HepG2 (cell line): ENCODE measurements around the gene MGAT4C. TPM values are rescaled to one million over a fixed set of nuclear protein-coding genes. Genes with fewer than 3 reads are reported as not detected.

Experiments used
- ATAC-seq: fragments of 200-7000 bp; cut with Tn5 transposase; 3 replicates; pipeline ENCODE4 v1.9.1; 2020; ENCODE audit warnings: mild to moderate bottlenecking, moderate library complexity
- BruUV-seq: library from RNA; stranded (reverse); fragments of 400-500 nt; replicated peaks from 2 replicates; lab custom pipeline; 2021; lab: Mats Ljungman, UMichigan
- CTCF ChIA-PET: fragments of 300-600 bp; formaldehyde crosslinking; extraction: SDS; loops from one replicate; lab custom pipeline; 2021; ENCODE audit warnings: low total read pairs, inconsistent platforms, low intra/inter-chr PET ratio; lab: Yijun Ruan, JAX
- POLR2A ChIA-PET: fragments of 350-600 bp; sonication (Branson Sonifier 250); formaldehyde crosslinking; loops from one replicate; lab custom pipeline; 2020; ENCODE audit warnings: antibody characterized with exemption, inconsistent platforms; lab: Yijun Ruan, JAX
- DNase-seq: peaks from one replicate; pipeline ENCODE4 v3.0.0-alpha.2; 2015; ENCODE audit warnings: low spot score
- FAIRE-seq: peaks from 3 replicates; lab custom pipeline; 2011; peaks lifted over from hg19 to GRCh38; lab: Jason Lieb, UNC
- H2AFZ ChIP-seq: one replicate; pipeline ENCODE4 v1.6.1; 2011; ENCODE audit warnings: low read length, inconsistent platforms
- H3K27ac ChIP-seq: fragments of 300-600 bp; 3 replicates; pipeline ENCODE4 v1.8.0; 2011; ENCODE audit warnings: mixed run types, mild to moderate bottlenecking, mixed read lengths, low read length, inconsistent platforms; ENCODE audit not compliant: insufficient read depth; ENCODE audit errors: extremely low read length
- H3K27me3 ChIP-seq, 2 experiments: fragments of 200-600 bp in 1 of 2; 2 replicates in 1 of 2; 3 replicates in 1 of 2; pipeline versions ENCODE4 v1.6.0 to v1.8.0; 2011; ENCODE audit warnings: low read length in 2 of 2, mild to moderate bottlenecking in 2 of 2, moderate library complexity in 2 of 2, inconsistent platforms in 1 of 2; ENCODE audit not compliant: insufficient read depth in 2 of 2, control insufficient read depth in 1 of 2
- H3K36me3 ChIP-seq, 2 experiments: fragments of 200-600 bp in 1 of 2; replicated peaks in 1 of 2; 2 replicates in 1 of 2; 3 replicates in 1 of 2; pipeline versions ENCODE4 v1.5.1 to v1.8.0; 2011; ENCODE audit warnings: low read length in 2 of 2, inconsistent platforms in 1 of 2; ENCODE audit not compliant: insufficient read depth in 2 of 2, control insufficient read depth in 1 of 2
- H3K4me1 ChIP-seq: 2 replicates; pipeline ENCODE4 v1.5.1; 2012; ENCODE audit warnings: low read length, inconsistent platforms; ENCODE audit not compliant: insufficient read depth
- H3K4me2 ChIP-seq: 2 replicates; pipeline ENCODE4 v1.6.0; 2011; ENCODE audit warnings: low read depth, low read length, inconsistent platforms
- H3K4me3 ChIP-seq, 3 experiments: fragments of 200-600 bp in 1 of 3; sonication (generic), shearing (Covaris generic) in 1 of 3; replicated peaks in 1 of 3; 2 replicates each; pipeline ENCODE4 v1.5.1; 2011 to 2016; ENCODE audit warnings: low read length in 3 of 3, inconsistent platforms in 2 of 3, low read depth in 2 of 3, mild to moderate bottlenecking in 2 of 3, control low read depth in 1 of 3, mixed read lengths in 1 of 3; ENCODE audit not compliant: insufficient read depth in 1 of 3
- H3K79me2 ChIP-seq: one replicate; pipeline ENCODE4 v1.6.1; 2011; ENCODE audit warnings: low read length, inconsistent platforms; ENCODE audit not compliant: insufficient read depth
- H3K9ac ChIP-seq: 2 replicates; pipeline ENCODE4 v1.6.0; 2011; ENCODE audit warnings: mild to moderate bottlenecking, low read depth, low read length, inconsistent platforms; ENCODE audit not compliant: insufficient read depth
- H3K9me3 ChIP-seq: 2 replicates; pipeline ENCODE4 v1.5.1; 2012; ENCODE audit warnings: mild to moderate bottlenecking, low read length
- H4K20me1 ChIP-seq: 2 replicates; pipeline ENCODE4 v1.6.0; 2011; ENCODE audit warnings: inconsistent platforms, mild to moderate bottlenecking, low read length, moderate library complexity; ENCODE audit not compliant: insufficient read depth
- ASH2L ChIP-seq: fragments of 300-600, 200-600 bp; sonication (generic); IDR thresholded peaks from 2 replicates; pipeline ENCODE4 v1.7.0; 2017; ENCODE audit warnings: low read depth, mild to moderate bottlenecking, moderate library complexity, mixed read lengths, low read length; ENCODE audit not compliant: insufficient read length
- DPF2 ChIP-seq: sonication (generic); formaldehyde crosslinking; IDR thresholded peaks from 2 replicates; pipeline ENCODE4 v1.4.0; 2020; ENCODE audit warnings: mild to moderate bottlenecking, low read depth, missing genetic modification reagents, borderline replicate concordance
- GTF3A ChIP-seq: sonication (generic); formaldehyde crosslinking; conservative IDR thresholded peaks from 2 replicates; pipeline ENCODE4 v1.4.0; 2020; ENCODE audit warnings: mild to moderate bottlenecking, missing genetic modification reagents
- MED13 ChIP-seq: sonication (generic); formaldehyde crosslinking; IDR thresholded peaks from 2 replicates; pipeline ENCODE4 v1.5.0; 2020; ENCODE audit warnings: missing genetic modification reagents
- MXD4 ChIP-seq: IDR thresholded peaks from 2 replicates; pipeline ENCODE4 v1.6.1; 2016; ENCODE audit warnings: mild to moderate bottlenecking, missing biosample characterization, missing genetic modification reagents
- PLRG1 ChIP-seq: fragments of 450-650 bp; conservative IDR thresholded peaks from 2 replicates; pipeline ENCODE4 v1.6.1; 2016
- RCOR2 ChIP-seq: IDR thresholded peaks from 2 replicates; pipeline ENCODE4 v1.6.1; 2016; ENCODE audit warnings: missing biosample characterization, missing genetic modification reagents
- SIN3A ChIP-seq: IDR thresholded peaks from 2 replicates; pipeline ENCODE4 v1.6.1; 2011; ENCODE audit warnings: low read depth, mild to moderate bottlenecking, control low read depth, low read length, borderline replicate concordance
- SNAI1 ChIP-seq: sonication (generic); formaldehyde crosslinking; IDR thresholded peaks from 2 replicates; pipeline ENCODE4 v1.5.0; 2020; ENCODE audit warnings: mild to moderate bottlenecking, missing genetic modification reagents, borderline replicate concordance
- ZNF205 ChIP-seq: IDR thresholded peaks from 2 replicates; pipeline ENCODE4 v1.6.1; 2018; ENCODE audit warnings: missing biosample characterization, missing genetic modification reagents
- ZNF225 ChIP-seq: sonication (generic); formaldehyde crosslinking; IDR thresholded peaks from 2 replicates; pipeline ENCODE4 v1.4.0; 2020; ENCODE audit warnings: mild to moderate bottlenecking, missing genetic modification reagents
- ZNF678 ChIP-seq: sonication (generic); formaldehyde crosslinking; IDR thresholded peaks from 2 replicates; pipeline ENCODE4 v1.4.0; 2020; ENCODE audit warnings: mild to moderate bottlenecking, missing genetic modification reagents
- WGBS: methylation state at CpG from one replicate; pipeline ENCODE4 v1.1.6; 2017; ENCODE audit warnings: low lambda C conversion rate; 5-methylcytosine and 5-hydroxymethylcytosine counted together
- in situ Hi-C: cut with HindIII; loops from 2 replicates; pipeline ENCODE4 v1.10.0; 2017; ENCODE audit warnings: low pct_unique_long_range_greater_than_20kb; ENCODE audit not compliant: extremely low pct_ligation_motif_present
- intact Hi-C: fragments of 100-400 bp; cut with micrococcal nuclease; formaldehyde crosslinking; loops from one replicate; pipeline ENCODE4 v1.10.0; 2022; ENCODE audit not compliant: unreplicated experiment
- polyA plus RNA-seq, 8 experiments: library from polyadenylated mRNA; depleted of rRNA in 3 of 8; stranded (reverse) in 7 of 8; unstranded in 1 of 8; fragments of >200 nt; fragmentation: Illumina TruSeq in 4 of 8; extraction: Trizol in 4 of 8; gene quantifications; 2 replicates each; pipeline versions ENCODE4 v1.2.1 to v1.2.3, GENCODE V29; 2011 to 2016; ENCODE audit warnings: low read depth in 4 of 8, missing spikeins in 1 of 8, mixed read lengths in 1 of 8; ENCODE audit not compliant: insufficient read depth in 1 of 8
- total RNA-seq, 5 experiments: library from RNA; depleted of rRNA; stranded (reverse); fragments of >200 nt; fragmentation: Illumina TruSeq; extraction: Trizol; gene quantifications; 2 replicates each; pipeline ENCODE4 v1.2.3, GENCODE V29; 2016; ENCODE audit warnings: low read depth in 1 of 5
- TF ChIP-seq, protein P1 (sequence below): sonication (generic); formaldehyde crosslinking; IDR thresholded peaks from 2 replicates; pipeline ENCODE4 v1.5.0; 2020; ENCODE audit warnings: missing genetic modification reagents, mild to moderate bottlenecking, borderline replicate concordance

MGAT4C gene
- total and polyA plus RNA-seq, 2 of the 13 experiments (the other 11 are each of a cell fraction or from before 2014, with no cell fraction given), result not detected

DNA sequence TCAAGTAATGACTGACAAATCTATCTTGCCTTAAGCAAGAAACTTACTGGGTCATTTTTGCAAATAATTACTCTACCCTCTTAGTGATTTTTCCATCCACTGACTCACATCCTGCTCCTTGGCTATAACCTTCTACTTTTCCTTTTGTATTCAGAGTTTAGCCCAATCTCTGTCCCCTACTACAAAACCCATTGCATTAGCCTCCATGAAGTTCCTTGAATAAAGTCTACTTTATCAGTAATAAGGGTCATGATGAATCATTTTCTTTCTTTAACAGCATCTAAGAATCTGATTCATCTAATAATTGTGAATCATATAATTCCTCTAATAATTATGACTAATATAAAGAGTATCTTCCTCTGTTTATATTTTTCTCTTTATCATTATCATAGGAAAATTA lies 249.5 kb downstream of the MGAT4C start (continued):
- TF ChIP-seq ZNF225 (CRISPR knock-in tag), result no peak
- no peak for TF ChIP-seq SNAI1
- TF ChIP-seq, protein P1, sequence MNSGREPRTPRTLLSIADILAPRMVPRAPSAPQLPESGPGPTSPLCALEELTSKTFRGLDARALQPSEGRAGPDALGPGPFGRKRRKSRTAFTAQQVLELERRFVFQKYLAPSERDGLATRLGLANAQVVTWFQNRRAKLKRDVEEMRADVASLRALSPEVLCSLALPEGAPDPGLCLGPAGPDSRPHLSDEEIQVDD, result no peak
- TF ChIP-seq ZNF678, result no peak

DNA sequence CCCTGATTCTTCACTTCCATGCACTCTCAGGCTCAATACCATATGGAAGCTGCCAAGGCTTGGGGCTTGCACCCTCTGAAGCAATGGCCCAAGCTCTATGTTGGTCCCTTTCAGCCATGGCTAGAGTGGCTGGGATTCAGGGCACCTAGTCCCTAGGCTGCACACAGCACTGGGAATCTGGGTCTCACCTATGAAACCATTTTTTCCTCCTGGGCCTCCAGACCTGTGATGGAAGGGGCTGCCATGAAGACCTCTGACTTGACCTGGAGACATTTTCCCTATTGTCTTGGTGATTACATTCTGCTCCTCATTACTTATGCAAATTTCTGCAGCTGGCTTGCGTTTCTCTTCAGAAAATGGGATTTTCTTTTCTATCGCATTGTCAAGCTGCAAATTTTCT lies 258.1 kb downstream of the MGAT4C start:
- H3K27me3 ChIP-seq, result no peaks in the 10 kb centered on the region
- FAIRE-seq (no peak), ATAC-seq (no peak), DNase-seq (no peak)
- CTCF ChIA-PET, result no interaction called here
- no peaks in the 10 kb centered on the region for H4K20me1 ChIP-seq
- intact Hi-C loops, result no loop called here
- H3K27ac ChIP-seq, result no peak overlapping the region
- H2AFZ ChIP-seq, result no peak overlapping the region
- TF ChIP-seq SIN3A (no peak), ZNF205 (CRISPR knock-in tag) (no peak), PLRG1 (no peak), ASH2L (no peak), GTF3A (CRISPR knock-in tag) (no peak), RCOR2 (no peak), MED13 (no peak), SNAI1 (no peak), MXD4 (CRISPR knock-in tag) (no peak), DPF2 (CRISPR knock-in tag) (no peak)
- TF ChIP-seq, all 625 proteins: peak for 0
- Histone ChIP-seq H3K79me2 (no peaks in the 10 kb centered on the region), H3K4me1 (no peaks in the 10 kb centered on the region), H3K4me3 (no peak overlapping the region), H3K9me3 (peaks cover 62% of the 10 kb centered on the region), H3K4me2 (no peak overlapping the region), H3K9ac (no peak overlapping the region), H3K36me3 (no peaks in the 10 kb centered on the region)
- BruUV-seq, result no TSS peak
- POLR2A ChIA-PET, result no interaction called here
- in situ Hi-C loops, result no loop called here
- 48% methylated on average over 2 of the region's 2 CpGs for WGBS
